Endothelial cell of umbilical vein (primary cell): ENCODE data around the gene BNIP5.

Experiments
- EZH2 ChIP-seq: IDR thresholded peaks from 2 replicates; pipeline ENCODE4 v1.6.1; 2012; ENCODE audit warnings: borderline replicate concordance, low read depth, mild to moderate bottlenecking, moderate library complexity, low read length, inconsistent platforms; ENCODE audit not compliant: severe bottlenecking
- TF ChIP-seq, protein P1 (sequence below), 2 donors: IDR thresholded peaks; 1 replicate in 1 of 2; 2 replicates in 1 of 2; pipeline ENCODE4 v1.5.1; 2011; ENCODE audit warnings: low read length in 2 of 2, mild to moderate bottlenecking in 2 of 2, moderate library complexity in 2 of 2, control low read depth in 1 of 2, inconsistent platforms in 1 of 2, low read depth in 1 of 2; ENCODE audit not compliant: insufficient read depth in 1 of 2; ENCODE audit errors: extremely low read depth in 1 of 2

DNA sequence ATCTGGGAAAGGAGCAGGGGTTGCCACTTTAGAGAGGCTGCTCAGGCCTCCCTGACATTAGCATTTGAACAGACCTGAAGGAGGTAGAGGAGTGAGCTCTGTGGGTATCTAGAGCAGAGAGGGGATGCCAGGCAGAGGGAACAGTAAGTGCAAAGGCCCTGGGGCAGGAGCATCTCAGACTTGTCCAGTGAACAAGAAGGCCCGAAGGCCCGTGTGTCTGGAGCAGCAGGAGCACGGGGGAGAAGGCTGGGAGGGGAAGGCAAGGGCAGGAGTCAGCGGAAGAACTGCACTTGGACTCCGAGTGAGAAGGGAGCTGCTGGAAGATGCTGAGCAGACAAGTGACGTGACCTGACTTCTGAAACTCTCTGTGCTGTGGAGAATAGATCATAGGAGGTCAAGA is 35.4 kb upstream of the BNIP5 start:
- TF ChIP-seq, protein P1, sequence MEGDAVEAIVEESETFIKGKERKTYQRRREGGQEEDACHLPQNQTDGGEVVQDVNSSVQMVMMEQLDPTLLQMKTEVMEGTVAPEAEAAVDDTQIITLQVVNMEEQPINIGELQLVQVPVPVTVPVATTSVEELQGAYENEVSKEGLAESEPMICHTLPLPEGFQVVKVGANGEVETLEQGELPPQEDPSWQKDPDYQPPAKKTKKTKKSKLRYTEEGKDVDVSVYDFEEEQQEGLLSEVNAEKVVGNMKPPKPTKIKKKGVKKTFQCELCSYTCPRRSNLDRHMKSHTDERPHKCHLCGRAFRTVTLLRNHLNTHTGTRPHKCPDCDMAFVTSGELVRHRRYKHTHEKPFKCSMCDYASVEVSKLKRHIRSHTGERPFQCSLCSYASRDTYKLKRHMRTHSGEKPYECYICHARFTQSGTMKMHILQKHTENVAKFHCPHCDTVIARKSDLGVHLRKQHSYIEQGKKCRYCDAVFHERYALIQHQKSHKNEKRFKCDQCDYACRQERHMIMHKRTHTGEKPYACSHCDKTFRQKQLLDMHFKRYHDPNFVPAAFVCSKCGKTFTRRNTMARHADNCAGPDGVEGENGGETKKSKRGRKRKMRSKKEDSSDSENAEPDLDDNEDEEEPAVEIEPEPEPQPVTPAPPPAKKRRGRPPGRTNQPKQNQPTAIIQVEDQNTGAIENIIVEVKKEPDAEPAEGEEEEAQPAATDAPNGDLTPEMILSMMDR (IDR thresholded peaks at IDR 0.05; ENCODE audit: extremely low read depth in 1 of 2, insufficient read depth in 1 of 2, low read depth in 1 of 2, low read length in 2 of 2): no peak
- no peak for TF ChIP-seq EZH2
